Activated effector memory CD4-positive, alpha-beta T cell treated with anti-CD3 and anti-CD28 coated beads, Interleukin-2, amount 50 U/mL, for 16 hours (primary cell): Measurements from ENCODE around the gene RPL36AL.
"Not testable (repeated sequence)": the region's sequence is repeated elsewhere in the genome, so short reads cannot be mapped to it uniquely, and the experiment has no call there.

Experiments used
- DNase-seq: peaks from one replicate; pipeline ENCODE4 v3.0.0-alpha.2; 2020

The RPL36AL gene

DNA sequence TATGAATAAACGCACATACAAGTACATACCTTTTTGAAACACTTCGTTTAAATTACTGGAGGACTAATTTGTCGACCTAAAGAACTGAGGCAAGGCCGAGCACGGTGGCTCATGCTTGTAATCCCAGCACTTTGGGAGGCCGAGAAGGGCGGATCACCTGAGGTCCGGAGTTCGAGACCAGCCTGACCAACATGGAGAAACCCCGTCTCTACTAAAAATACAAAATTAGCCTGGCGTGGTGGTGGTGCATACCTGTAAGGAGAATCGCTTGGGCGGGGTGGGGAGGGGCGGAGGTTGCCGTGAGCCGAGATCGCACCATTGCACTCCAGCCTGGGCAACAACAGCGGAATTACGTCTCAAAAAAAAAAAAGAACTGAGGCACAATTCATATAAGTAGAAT is 1.2 kb downstream of the RPL36AL start:
- not testable (repeated sequence) for DNase-seq

GRCh38 chr14:49617852-49618519 is 2.4 kb downstream of the RPL36AL start:
- DNase-seq: no peak

DNA sequence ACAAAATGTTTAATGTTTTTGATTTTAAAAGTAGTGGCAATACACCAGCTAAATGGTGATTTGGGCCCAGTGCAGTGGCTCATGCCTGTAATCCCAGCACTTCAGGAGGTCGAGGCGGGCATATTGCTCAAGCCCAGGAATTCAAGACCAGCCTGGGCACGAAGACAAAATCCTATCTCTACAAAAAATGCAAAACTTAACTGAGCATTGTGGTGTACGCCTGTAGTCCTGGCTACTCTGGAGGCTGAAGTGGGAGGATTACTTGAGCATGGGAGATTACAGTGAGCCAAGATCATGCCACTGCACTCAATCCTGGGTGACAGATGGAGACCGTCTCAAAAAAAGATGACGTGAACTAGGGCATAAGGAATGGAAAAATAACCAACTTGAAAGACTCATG is 4.7 kb downstream of the RPL36AL start:
- no peak for DNase-seq

- DNase-seq: no peak
Observed at GRCh38 chr14:49614196-49614595, 6.2 kb downstream of the RPL36AL start.

- no peak for DNase-seq
Observed at GRCh38 chr14:49612671-49613070, 7.8 kb downstream of the RPL36AL start.

DNA sequence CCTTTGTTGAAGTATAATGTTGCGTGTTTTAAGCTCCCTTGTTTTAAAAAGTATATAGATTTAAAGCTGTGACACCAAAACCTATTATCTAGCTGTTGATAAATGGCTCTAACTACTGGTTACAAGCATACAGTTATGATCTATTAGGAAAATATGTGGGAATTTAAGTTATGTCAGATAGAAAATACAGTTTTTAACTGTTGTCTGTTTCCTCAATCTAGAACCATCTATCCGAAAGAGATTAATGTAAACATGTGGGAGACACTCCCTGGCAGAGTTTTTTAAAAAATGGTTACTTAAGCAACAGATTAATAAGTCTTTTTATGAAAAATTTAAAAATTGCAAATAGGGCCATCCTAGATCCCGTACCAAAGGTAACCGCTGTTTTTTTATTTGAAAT is 8.2 kb downstream of the RPL36AL start:
- DNase-seq: no peak

- DNase-seq: no peak
Observed at GRCh38 chr14:49607583-49607982, 12.8 kb downstream of the RPL36AL start.

DNA sequence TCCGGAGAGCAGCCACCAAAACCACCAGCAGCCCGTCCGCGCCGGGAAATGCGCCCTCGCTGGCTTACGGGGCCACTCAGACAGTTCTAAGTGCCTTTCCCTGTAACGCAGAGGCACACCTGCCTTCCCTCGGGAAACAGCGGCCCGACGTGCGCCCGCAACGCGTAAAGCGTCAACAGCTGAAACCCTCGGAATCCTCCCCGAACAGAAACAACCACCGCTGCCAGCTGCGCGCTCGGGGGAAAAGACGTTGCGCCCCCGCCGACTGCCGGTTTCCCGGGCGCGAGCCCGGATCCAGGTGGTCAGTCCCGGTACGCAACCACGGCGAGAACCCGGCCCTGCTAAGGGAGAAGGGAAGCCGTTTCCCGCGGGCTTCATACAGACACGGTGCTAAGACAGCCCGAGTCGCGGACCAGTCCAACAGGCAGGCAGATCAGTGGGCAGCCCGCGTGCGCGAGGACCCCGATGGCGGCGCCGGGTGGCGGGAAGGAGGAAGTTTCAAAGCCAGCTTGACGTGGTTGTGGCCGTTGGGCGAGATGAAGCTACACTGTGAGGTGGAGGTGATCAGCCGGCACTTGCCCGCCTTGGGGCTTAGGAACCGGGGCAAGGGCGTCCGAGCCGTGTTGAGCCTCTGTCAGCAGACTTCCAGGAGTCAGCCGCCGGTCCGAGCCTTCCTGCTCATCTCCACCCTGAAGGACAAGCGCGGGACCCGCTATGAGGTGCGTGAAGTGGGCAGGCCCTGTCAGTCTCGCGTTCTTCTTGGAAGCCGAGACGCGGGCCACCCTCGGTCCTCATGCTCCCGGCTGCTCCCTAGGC is 21.7 kb downstream of the RPL36AL start, which contains the start of gene LRR1:
TSS of gene LRR1 (plus strand) at position 456 of the 816 bp plus-strand sequence. CDS start at position 537, 81 bp downstream.
- DNase-seq: peak; percentile 95

GRCh38 chr14:49598189-49598484 is 22.3 kb downstream of the RPL36AL start:
- no peak for DNase-seq

DNA sequence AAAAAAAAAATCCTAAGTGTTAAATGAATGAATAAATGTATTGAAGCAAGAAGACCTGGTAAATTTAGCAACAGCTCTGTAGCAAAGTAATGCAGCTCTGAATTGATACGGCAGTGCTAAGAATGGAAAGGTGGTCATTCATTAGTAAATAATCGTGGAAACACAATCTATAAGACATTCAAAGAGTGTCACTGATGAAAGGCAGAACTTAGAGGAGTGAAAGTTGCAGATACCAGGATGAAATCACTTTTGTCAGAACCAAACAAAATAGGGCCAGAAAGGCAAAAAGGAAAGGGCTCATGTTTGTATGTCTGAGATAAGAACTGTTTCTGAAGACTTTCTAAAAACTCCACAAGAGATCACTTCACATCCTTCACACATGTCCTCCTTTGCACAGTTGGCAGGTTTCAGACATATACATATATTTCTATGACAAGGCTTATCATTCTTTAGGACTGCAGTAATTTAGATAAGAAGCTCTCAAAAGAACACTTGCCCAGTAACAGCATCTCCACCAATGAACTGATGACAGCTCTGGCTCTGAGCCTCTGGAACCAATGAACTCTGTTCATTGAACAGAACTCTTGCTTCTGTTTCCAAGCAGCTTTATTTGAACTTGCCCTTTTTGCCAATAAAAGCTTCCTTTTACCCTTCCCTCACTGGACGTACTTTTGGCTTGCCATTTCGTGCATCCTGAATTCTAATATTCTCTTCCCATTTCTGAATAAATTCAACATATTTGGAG is 25.9 kb downstream of the RPL36AL start:
- no peak for DNase-seq

- DNase-seq: no peak
Observed at GRCh38 chr14:49593016-49593415, 27.4 kb downstream of the RPL36AL start.

- no peak for DNase-seq
Observed at GRCh38 chr14:49589387-49589786, 31.0 kb downstream of the RPL36AL start.

DNA sequence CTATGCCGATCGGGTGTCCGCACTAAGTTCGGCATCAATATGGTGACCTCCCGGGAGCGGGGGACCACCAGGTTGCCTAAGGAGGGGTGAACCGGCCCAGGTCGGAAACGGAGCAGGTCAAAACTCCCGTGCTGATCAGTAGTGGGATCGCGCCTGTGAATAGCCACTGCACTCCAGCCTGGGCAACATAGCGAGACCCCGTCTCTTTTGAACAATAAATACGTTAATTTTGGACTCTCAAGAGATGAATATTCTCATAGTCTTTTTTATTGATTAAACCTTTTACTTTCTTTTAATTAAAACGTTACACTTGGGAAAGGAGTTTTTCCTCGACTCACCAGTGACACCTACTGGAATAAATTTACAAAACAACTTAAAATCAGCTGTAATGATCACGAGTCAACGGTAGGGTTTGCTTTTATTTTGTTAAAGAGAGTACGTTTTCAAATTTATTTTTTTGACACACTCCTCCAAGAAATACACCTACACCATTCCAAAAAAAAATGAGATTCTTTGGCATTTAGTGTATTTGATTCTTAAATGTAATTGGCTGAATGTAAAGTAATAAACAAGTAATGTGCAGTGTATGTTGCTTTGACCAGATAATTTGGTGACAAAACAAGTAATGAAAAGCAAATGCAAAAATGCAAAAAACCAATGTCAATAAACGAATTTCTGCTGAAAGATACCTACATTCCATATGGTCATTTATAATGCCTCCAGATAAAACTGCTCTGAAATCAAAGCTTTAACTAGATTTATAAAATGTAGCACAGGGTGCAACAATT is 33.6 kb downstream of the RPL36AL start:
- DNase-seq: no peak

- DNase-seq: peak; percentile 99
Observed at GRCh38 chr14:49585803-49586672, 34.4 kb downstream of the RPL36AL start, which contains the start of gene RPS29. Gene RPS29, minus strand, starts transcription at chr14:49586380. Its CDS starts 34 bp downstream, at chr14:49586346.

DNA sequence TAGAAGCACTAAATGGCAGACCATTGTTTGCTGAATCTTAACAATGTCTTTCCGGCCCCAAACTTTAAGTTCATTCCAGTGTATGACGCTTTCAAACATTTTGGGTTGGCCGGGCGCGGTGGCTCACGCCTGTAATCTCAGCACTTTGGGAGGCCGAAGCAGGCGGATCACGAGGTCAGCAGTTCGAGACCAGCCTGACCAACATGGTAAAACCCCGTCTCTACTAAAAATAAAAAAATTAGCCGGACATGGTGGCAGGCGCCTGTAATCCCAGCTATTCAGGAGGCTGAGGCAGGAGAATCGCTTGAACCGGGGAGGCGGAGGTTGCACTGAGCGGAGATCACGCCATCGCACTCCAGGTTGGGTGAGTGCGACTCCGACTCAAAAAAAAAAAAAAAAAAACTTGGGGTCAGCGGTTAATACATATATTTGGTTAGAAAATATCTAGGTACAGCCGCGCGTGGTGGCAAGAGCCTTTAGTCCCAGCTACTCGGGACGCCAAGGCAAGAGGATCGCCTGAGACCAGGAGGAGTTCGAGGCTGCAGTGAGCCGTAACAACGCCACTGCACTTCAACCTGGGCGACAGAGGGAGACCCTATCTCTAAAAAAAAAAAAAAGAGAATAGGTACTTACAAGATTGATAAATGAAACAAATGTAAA is 35.3 kb downstream of the RPL36AL start:
- peak; percentile 71 for DNase-seq

- no peak for DNase-seq
Observed at GRCh38 chr14:49584058-49584457, 36.4 kb downstream of the RPL36AL start.

DNA sequence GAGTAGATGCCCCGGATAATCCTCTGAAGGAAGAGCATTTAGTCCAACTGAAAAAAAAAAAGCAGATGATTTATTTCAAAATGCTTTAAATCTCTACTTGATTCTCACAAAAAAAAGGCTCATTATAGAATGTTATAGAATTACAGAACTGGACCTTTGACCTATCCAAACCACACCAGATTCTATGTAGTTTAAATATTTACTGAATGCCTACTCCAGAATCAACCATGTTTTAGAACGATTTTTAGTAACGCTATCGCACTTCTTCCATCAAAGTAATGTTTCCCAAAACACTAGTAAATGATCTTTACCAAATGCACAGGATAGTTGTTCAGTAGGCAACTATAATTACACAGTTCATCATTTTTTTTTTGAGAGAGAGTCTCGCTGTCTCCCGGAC is 36.8 kb downstream of the RPL36AL start:
- DNase-seq: no peak

DNA sequence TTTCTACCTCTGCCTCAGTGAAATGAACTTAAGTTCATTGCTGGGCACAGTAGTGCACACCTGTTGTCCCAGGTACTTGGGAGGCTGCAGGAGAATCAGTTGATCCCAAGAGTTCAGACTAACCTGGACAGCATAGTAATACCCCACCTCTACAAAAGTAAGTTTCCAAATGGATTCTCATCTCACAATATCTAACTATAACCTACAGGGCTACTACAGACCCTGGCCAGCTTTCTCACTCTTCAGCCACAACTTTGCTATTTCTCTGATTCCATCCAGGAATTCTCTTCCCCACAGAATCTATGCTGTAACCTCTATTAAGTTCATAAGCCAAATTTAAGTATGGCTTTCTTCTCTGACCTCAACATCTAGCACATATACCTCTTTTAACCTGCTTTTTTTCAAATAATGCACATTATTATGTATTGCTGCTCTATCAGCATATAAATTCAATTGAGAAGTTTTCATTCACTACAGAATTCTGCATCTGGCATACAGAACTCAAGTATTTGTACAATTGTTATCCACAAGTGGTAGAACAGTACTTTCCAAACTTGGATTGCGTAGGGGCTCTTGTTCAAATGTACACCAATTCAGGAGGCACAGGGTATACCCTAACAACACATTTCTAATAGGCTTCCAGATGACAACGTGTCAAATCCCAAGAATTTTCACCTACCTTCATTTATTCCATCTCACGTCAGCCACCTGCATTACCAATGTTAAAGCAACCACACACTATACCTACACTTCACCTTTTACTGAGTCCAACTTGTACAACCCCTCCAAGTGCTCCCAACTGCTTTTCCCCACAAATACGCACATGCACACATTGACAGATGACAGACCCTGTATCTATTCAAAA is 38.1 kb downstream of the RPL36AL start:
- DNase-seq: no peak

DNA sequence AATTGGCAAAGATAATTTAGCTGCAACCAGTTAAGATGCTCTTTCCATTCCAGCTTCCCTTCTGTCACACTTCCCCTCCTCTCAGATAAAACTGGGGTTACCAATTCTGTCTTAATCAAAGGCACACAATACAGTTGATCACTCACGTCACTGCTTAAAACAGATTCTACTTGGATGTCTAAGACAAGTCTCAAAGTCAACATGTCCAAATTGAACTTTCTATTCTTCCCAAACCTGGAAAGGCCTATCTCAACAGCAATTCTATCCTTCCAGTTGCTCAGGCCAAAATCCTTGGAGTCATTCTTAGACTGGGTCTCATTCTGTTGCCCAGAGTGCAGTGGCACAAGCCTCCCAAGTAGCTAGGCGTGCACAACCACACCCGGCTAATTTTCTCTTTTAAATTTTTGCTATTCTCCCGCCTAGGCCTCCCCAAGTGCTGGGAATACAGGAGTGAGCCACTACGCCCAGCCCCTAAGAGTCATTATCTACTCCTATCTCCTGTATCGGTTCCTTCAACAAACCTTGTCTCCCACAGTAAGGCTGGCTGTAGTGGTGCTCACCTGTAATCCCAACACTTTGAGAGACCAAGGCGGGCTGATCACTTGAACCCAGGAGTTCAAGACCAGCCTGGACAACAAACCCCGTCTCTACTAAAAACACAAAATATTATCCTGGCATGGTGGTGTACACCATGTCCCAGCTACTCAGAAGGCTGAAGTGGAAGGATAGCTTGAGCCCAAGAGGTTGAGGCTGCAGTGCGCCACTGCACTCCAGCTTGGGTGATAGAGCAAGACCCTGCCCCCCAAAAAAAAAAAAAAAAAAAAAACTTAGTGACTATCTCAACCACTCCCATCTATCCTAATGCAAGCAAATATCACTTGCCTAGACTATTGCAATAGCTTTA is 39.0 kb downstream of the RPL36AL start:
- DNase-seq: no peak
